SK-N-SH (cell line): ENCODE data around the gene PNPLA4. TPM values are rescaled to one million over a fixed set of nuclear protein-coding genes. Genes with fewer than 3 reads are reported as not detected.

Experiments
- CTCF ChIA-PET: fragments of 300-600, 350-600 bp; formaldehyde crosslinking; extraction: SDS; loops from one replicate; lab custom pipeline; 2021; lab: Yijun Ruan, JAX
- POLR2A ChIA-PET: fragments of 350-600 bp; sonication (Branson Sonifier 250); formaldehyde crosslinking; extraction: SDS; loops from one replicate; lab custom pipeline; 2020; ENCODE audit warnings: antibody characterized with exemption, inconsistent platforms; lab: Yijun Ruan, JAX
- DNase-seq: peaks from one replicate; pipeline ENCODE4 v3.0.0; 2012
- H2AFZ ChIP-seq: fragments of 200-600 bp; sonication (generic); 2 replicates; pipeline ENCODE4 v1.8.1; 2016; ENCODE audit warnings: antibody characterized with exemption, mild to moderate bottlenecking, low read depth
- H3F3A ChIP-seq: fragments of 200-600 bp; sonication (generic); replicated peaks from 2 replicates; pipeline ENCODE3; 2016; ENCODE audit warnings: antibody characterized with exemption, mild to moderate bottlenecking; ENCODE audit not compliant: insufficient read depth
- H3K27ac ChIP-seq, 2 experiments: fragments of 200-500 bp in 1 of 2; fragments of 200-600 bp in 1 of 2; sonication (Bioruptor generic) in 1 of 2; sonication (generic), shearing (Covaris generic) in 1 of 2; 2 replicates each; pipeline versions ENCODE4 v1.5.1 to v1.6.1; 2014 to 2016; ENCODE audit warnings: low read depth in 2 of 2, inconsistent platforms in 1 of 2, low read length in 1 of 2, mild to moderate bottlenecking in 1 of 2, mixed read lengths in 1 of 2
- H3K27me3 ChIP-seq: fragments of 200-600 bp; sonication (generic), shearing (Covaris generic); 2 replicates; pipeline ENCODE4 v1.6.1; 2016; ENCODE audit warnings: mixed run types; ENCODE audit not compliant: insufficient read depth
- H3K36me3 ChIP-seq, 2 experiments: fragments of 200-500 bp in 1 of 2; fragments of 200-600 bp in 1 of 2; sonication (Bioruptor generic) in 1 of 2; sonication (generic) in 1 of 2; replicated peaks in 1 of 2; 2 replicates each; pipeline versions ENCODE3 to v1.5.1; 2014 to 2016; ENCODE audit warnings: low read length in 1 of 2, mild to moderate bottlenecking in 1 of 2; ENCODE audit not compliant: insufficient read depth in 2 of 2, control insufficient read depth in 1 of 2
- H3K4me1 ChIP-seq, 2 experiments: fragments of 200-500 bp in 1 of 2; fragments of 200-600 bp in 1 of 2; sonication (Bioruptor generic) in 1 of 2; sonication (generic), shearing (Covaris generic) in 1 of 2; 2 replicates each; pipeline versions ENCODE4 v1.5.1 to v1.6.1; 2014 to 2016; ENCODE audit warnings: low read depth in 1 of 2, low read length in 1 of 2, mixed run types in 1 of 2; ENCODE audit not compliant: insufficient read depth in 2 of 2, control insufficient read depth in 1 of 2
- H3K4me2 ChIP-seq: fragments of 200-600 bp; sonication (generic), shearing (Covaris generic); 2 replicates; pipeline ENCODE4 v1.6.1; 2017; ENCODE audit warnings: mixed run types
- H3K4me3 ChIP-seq, 2 experiments: fragments of 200-500 bp in 1 of 2; fragments of 200-600 bp in 1 of 2; sonication (Bioruptor generic) in 1 of 2; sonication (generic), shearing (Covaris generic) in 1 of 2; 2 replicates each; pipeline versions ENCODE4 v1.5.1 to v1.8.1; 2014 to 2016; ENCODE audit warnings: low read depth in 2 of 2, inconsistent platforms in 1 of 2, low read length in 1 of 2, mild to moderate bottlenecking in 1 of 2, mixed read lengths in 1 of 2, moderate library complexity in 1 of 2
- H3K79me2 ChIP-seq: fragments of 200-600 bp; sonication (generic); 2 replicates; pipeline ENCODE4 v1.8.1; 2017; ENCODE audit warnings: mild to moderate bottlenecking; ENCODE audit not compliant: insufficient read depth
- H3K9ac ChIP-seq: fragments of 200-600 bp; sonication (generic); 2 replicates; pipeline ENCODE4 v1.6.1; 2017; ENCODE audit warnings: mixed run types
- H3K9me2 ChIP-seq: fragments of 200-600 bp; sonication (generic); 2 replicates; pipeline ENCODE4 v1.6.1; 2017; ENCODE audit warnings: mixed run types
- H3K9me3 ChIP-seq: fragments of 200-600 bp; sonication (generic); 2 replicates; pipeline ENCODE4 v1.6.1; 2017; ENCODE audit warnings: mixed run types, mild to moderate bottlenecking, moderate library complexity
- H4K20me1 ChIP-seq: fragments of 200-600 bp; sonication (generic); 2 replicates; pipeline ENCODE4 v1.6.1; 2017; ENCODE audit warnings: mild to moderate bottlenecking, mixed run types; ENCODE audit not compliant: insufficient read depth
- EZH2phosphoT487 ChIP-seq: fragments of 200-600 bp; sonication (generic); IDR thresholded peaks from 2 replicates; pipeline ENCODE4 v1.6.1; 2017; ENCODE audit warnings: low read depth, mixed run types, mild to moderate bottlenecking, antibody characterized with exemption, moderate library complexity, borderline replicate concordance
- FOSL2 ChIP-seq: IDR thresholded peaks from 2 replicates; pipeline ENCODE4 v1.4.0; 2012; ENCODE audit warnings: low read depth, mild to moderate bottlenecking, moderate library complexity, borderline replicate concordance
- FOXJ3 ChIP-seq: sonication (generic); formaldehyde crosslinking; IDR thresholded peaks from 2 replicates; pipeline ENCODE4 v1.5.1; 2020; ENCODE audit warnings: mild to moderate bottlenecking, missing genetic modification reagents
- GATA2 ChIP-seq: sonication (generic); formaldehyde crosslinking; IDR thresholded peaks from 2 replicates; pipeline ENCODE4 v1.5.0; 2020; ENCODE audit warnings: mild to moderate bottlenecking, missing genetic modification reagents
- IRF3 ChIP-seq: fragments of 150-350 bp; IDR thresholded peaks from 2 replicates; pipeline ENCODE4 v1.6.1; 2016; ENCODE audit warnings: mild to moderate bottlenecking, low read depth, low read length
- JUND ChIP-seq: IDR thresholded peaks from 2 replicates; pipeline ENCODE4 v1.4.0; 2012
- MEF2A ChIP-seq: IDR thresholded peaks from 2 replicates; pipeline ENCODE4 v1.4.0; 2012; ENCODE audit warnings: low read depth, borderline replicate concordance
- MXI1 ChIP-seq: IDR thresholded peaks from 2 replicates; pipeline ENCODE4 v1.6.1; 2012; ENCODE audit warnings: mild to moderate bottlenecking, low read depth, low read length, improper control_type of control experiment
- NFIC ChIP-seq: IDR thresholded peaks from 2 replicates; pipeline ENCODE4 v1.4.0; 2012; ENCODE audit warnings: borderline replicate concordance
- NRF1 ChIP-seq: IDR thresholded peaks from 2 replicates; pipeline ENCODE4 v1.6.1; 2012; ENCODE audit warnings: low read depth, mild to moderate bottlenecking, low read length
- PBX3 ChIP-seq: IDR thresholded peaks from 2 replicates; pipeline ENCODE4; 2012
- RXRA ChIP-seq: IDR thresholded peaks from 2 replicates; pipeline ENCODE4 v1.4.0; 2012; ENCODE audit warnings: low read depth, mild to moderate bottlenecking, borderline replicate concordance
- SIN3A ChIP-seq: IDR thresholded peaks from 2 replicates; pipeline ENCODE4 v1.6.1; 2012; ENCODE audit warnings: low read depth, mild to moderate bottlenecking, low read length, moderate library complexity, borderline replicate concordance
- SMC3 ChIP-seq: IDR thresholded peaks from 2 replicates; pipeline ENCODE4 v1.6.1; 2012; ENCODE audit warnings: low read depth, low read length, improper control_type of control experiment
- TEAD4 ChIP-seq: IDR thresholded peaks from 2 replicates; pipeline ENCODE4 v1.4.0; 2012; ENCODE audit warnings: mild to moderate bottlenecking, borderline replicate concordance; ENCODE audit not compliant: insufficient read depth
- USF2 ChIP-seq: fragments of 150-350 bp; IDR thresholded peaks from 2 replicates; pipeline ENCODE4 v1.6.1; 2017; ENCODE audit warnings: antibody characterized with exemption, low read length, low read depth, borderline replicate concordance
- YY1 ChIP-seq: IDR thresholded peaks from 2 replicates; pipeline ENCODE4 v1.4.0; 2012; ENCODE audit warnings: low read depth, mild to moderate bottlenecking
- WGBS: methylation state at CpG from one replicate; pipeline ENCODE4 v1.1.6; 2017; ENCODE audit warnings: low lambda C conversion rate; 5-methylcytosine and 5-hydroxymethylcytosine counted together
- polyA plus RNA-seq, 3 experiments: library from polyadenylated mRNA; depleted of rRNA; stranded (reverse); fragments of >200 nt; gene quantifications; 2 replicates each; pipeline ENCODE4 v1.2.3, GENCODE V29; 2012

PNPLA4 gene
- polyA plus RNA-seq, 1 of the 3 experiments (the other 2 are of a cell fraction), result 13.4 TPM

- ChIA-PET POLR2A (no interaction called here), CTCF (no interaction called here)
- Histone ChIP-seq H3K4me1 (no peaks in the 10 kb centered on the region), H3K79me2 (no peaks in the 10 kb centered on the region), H2AFZ (no peak overlapping the region), H3K27ac (no peak overlapping the region), H3K9me3 (no peaks in the 10 kb centered on the region), H3K36me3 (no peaks in the 10 kb centered on the region), H3K4me3 (no peak overlapping the region), H4K20me1 (no peaks in the 10 kb centered on the region), H3K9ac (no peak overlapping the region), H3K4me2 (no peak overlapping the region), H3K9me2 (no peaks in the 10 kb centered on the region), H3F3A (no peaks in the 10 kb centered on the region)
- WGBS, result 9% methylated on average over 3 of the region's 3 CpGs
- no peak for DNase-seq
- TF ChIP-seq FOXJ3 (no peak), RXRA (no peak), PBX3 (no peak), JUND (no peak), YY1 (no peak), NRF1 (no peak)
- TF ChIP-seq, all 33 proteins: peak for 0
- H3K27me3 ChIP-seq, result no peaks in the 10 kb centered on the region
Measured at GRCh38 chrX:7948483-7948882, 21.3 kb upstream of the PNPLA4 start.

GRCh38 chrX:7946960-7947359 lies 19.7 kb upstream of the PNPLA4 start:
- CTCF ChIA-PET, result no interaction called here
- Histone ChIP-seq H3K36me3 (no peaks in the 10 kb centered on the region), H3K4me2 (no peak overlapping the region), H4K20me1 (no peaks in the 10 kb centered on the region; the same call in 1 of the 2 replicates), H3F3A (no peaks in the 10 kb centered on the region), H3K9me3 (no peaks in the 10 kb centered on the region), H3K79me2 (no peaks in the 10 kb centered on the region), H2AFZ (no peak overlapping the region), H3K9ac (no peak overlapping the region), H3K4me1 (no peaks in the 10 kb centered on the region), H3K27me3 (no peaks in the 10 kb centered on the region), H3K9me2 (no peaks in the 10 kb centered on the region), H3K4me3 (no peak overlapping the region), H3K27ac (no peak overlapping the region)
- no peak for DNase-seq
- TF ChIP-seq EZH2phosphoT487, result no peak
- no peak for TF ChIP-seq PBX3
- no peak for TF ChIP-seq NFIC
- TF ChIP-seq FOSL2, result no peak
- TF ChIP-seq TEAD4, result no peak
- no peak for TF ChIP-seq USF2
- no peak for TF ChIP-seq GATA2 (CRISPR knock-in tag)
- TF ChIP-seq SMC3, result no peak
- no peak for TF ChIP-seq SIN3A
- no peak for TF ChIP-seq MXI1
- no peak for TF ChIP-seq IRF3
- no peak for TF ChIP-seq NRF1
- TF ChIP-seq MEF2A, result no peak
- POLR2A ChIA-PET, result no interaction called here
- 32% methylated on average over 2 of the region's 2 CpGs for WGBS
